Mononuclear cell (primary cell): ENCODE data around the gene REXO5. TPM values are rescaled to one million over a fixed set of nuclear protein-coding genes. Genes with fewer than 3 reads are reported as not detected.
"Not testable (repeated sequence)": the region's sequence is repeated elsewhere in the genome, so short reads cannot be mapped to it uniquely, and the experiment has no call there.

Source experiments
- H3K27me3 ChIP-seq: 2 replicates; pipeline ENCODE4 v1.6.0; 2011; ENCODE audit warnings: low read length, control low read depth; ENCODE audit not compliant: insufficient read depth
- H3K4me1 ChIP-seq: 2 replicates; pipeline ENCODE4 v1.5.1; 2011; ENCODE audit warnings: mild to moderate bottlenecking, low read length, control low read depth; ENCODE audit not compliant: insufficient read depth
- H3K4me3 ChIP-seq: 2 replicates; pipeline ENCODE4 v1.5.1; 2011; ENCODE audit warnings: mild to moderate bottlenecking, low read length, moderate library complexity
- H3K9me3 ChIP-seq: 2 replicates; pipeline ENCODE4 v1.5.1; 2011; ENCODE audit warnings: low read depth, mild to moderate bottlenecking, control low read depth, low read length
- total RNA-seq: library from RNA; depleted of rRNA; stranded (reverse); fragments of >200 nt; gene quantifications from one replicate; pipeline ENCODE4 v1.2.3, GENCODE V29; 2012

Gene REXO5, protein sequence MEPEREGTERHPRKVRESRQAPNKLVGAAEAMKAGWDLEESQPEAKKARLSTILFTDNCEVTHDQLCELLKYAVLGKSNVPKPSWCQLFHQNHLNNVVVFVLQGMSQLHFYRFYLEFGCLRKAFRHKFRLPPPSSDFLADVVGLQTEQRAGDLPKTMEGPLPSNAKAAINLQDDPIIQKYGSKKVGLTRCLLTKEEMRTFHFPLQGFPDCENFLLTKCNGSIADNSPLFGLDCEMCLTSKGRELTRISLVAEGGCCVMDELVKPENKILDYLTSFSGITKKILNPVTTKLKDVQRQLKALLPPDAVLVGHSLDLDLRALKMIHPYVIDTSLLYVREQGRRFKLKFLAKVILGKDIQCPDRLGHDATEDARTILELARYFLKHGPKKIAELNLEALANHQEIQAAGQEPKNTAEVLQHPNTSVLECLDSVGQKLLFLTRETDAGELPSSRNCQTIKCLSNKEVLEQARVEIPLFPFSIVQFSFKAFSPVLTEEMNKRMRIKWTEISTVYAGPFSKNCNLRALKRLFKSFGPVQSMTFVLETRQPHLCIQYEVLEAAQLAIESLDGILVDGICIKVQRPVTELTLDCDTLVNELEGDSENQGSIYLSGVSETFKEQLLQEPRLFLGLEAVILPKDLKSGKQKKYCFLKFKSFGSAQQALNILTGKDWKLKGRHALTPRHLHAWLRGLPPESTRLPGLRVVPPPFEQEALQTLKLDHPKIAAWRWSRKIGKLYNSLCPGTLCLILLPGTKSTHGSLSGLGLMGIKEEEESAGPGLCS
- 0.94 TPM for total RNA-seq

- no peaks in the 10 kb centered on the region for H3K9me3 ChIP-seq
- peak within 1 kb of the TSS; percentile 81 for H3K4me3 ChIP-seq
- no peaks in the 10 kb centered on the region for H3K27me3 ChIP-seq
- peaks cover 28% of the 10 kb centered on the region for H3K4me1 ChIP-seq
Observed at GRCh38 chr16:20806168-20807050, at the start of gene REXO5, which contains the start of gene ERI2. REXO5 (plus strand) TSS chr16:20806527; CDS start chr16:20806954, 427 bp downstream. ERI2 (minus strand) TSS chr16:20806472; CDS start chr16:20806430, 42 bp downstream.

DNA sequence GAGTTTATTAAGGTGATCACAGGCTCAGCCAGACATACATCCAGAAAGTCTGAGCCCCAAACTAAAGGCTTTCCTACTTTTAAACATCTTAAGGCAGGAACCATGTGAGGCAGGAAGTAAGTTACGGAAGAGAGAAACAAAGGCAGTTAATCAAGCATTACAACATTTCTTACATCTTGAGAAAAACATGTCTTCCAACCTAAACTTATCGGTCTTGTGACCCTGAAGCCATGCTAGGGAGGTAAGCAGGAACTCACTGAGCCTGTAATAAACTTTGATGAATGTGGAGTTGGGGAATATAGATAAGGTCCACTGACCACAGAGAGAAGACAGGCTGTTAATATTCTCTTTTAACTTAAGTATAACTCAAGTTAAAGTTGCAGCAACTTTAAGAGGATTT lies 46.0 kb upstream of the REXO5 start:
- Histone ChIP-seq H3K27me3 (no peaks in the 10 kb centered on the region), H3K9me3 (no peaks in the 10 kb centered on the region), H3K4me3 (no peak overlapping the region), H3K4me1 (peaks cover 13% of the 10 kb centered on the region)

- Histone ChIP-seq H3K4me3 (no peak overlapping the region), H3K4me1 (peaks cover 13% of the 10 kb centered on the region), H3K27me3 (no peaks in the 10 kb centered on the region), H3K9me3 (no peaks in the 10 kb centered on the region)
Observed at GRCh38 chr16:20761175-20761574, 45.2 kb upstream of the REXO5 start.

GRCh38 chr16:20762404-20763123 lies 43.8 kb upstream of the REXO5 start:
- Histone ChIP-seq H3K4me3 (no peak overlapping the region), H3K4me1 (peaks cover 13% of the 10 kb centered on the region), H3K9me3 (no peaks in the 10 kb centered on the region), H3K27me3 (no peaks in the 10 kb centered on the region)

DNA sequence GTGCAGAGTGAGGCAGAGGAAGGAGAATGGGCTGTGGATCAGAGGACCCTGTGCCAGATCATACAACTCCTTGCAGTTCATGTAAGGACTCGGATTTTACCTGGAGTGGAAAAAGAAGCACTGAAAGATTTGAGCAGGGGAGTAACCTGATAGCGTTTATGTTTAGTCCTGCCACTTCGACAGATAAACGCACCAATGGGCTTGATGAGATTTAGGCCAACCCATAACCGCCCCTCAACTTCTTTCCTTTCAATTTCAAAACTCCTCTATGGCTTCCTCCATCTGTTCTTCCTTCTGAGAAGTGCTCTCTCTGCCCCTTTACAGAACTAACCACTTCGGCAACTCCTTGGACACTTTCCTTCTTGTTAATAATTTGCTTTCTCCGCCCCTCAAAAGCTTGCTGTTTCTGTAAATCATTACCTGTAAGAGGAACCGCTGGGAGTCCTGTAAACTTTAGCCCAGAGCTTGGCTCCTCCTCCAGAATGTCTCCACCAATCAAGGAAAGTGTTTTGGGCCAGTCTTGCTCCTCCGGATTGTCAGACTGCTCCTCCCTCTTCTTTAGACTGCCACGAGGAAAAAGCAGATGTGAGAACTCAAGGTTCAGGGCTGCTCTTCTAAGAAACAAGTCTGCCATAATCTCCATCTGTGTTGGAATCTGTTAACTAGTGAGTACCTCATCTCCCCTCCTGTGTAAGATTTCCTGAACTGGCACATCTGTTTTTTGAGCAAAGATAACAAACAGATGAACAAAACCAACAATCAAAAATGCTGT lies 42.7 kb upstream of the REXO5 start, which contains the start of gene ACSM3:
Gene ACSM3, plus strand, starts transcription at position 554 of the 772 bp plus-strand sequence. CDS start 6,021 bp downstream, outside the sequence.
- H3K4me3 ChIP-seq = peak within 1 kb of the TSS; percentile 47
- H3K27me3 ChIP-seq = no peaks in the 10 kb centered on the region
- peaks cover 13% of the 10 kb centered on the region for H3K4me1 ChIP-seq
- no peaks in the 10 kb centered on the region for H3K9me3 ChIP-seq

DNA sequence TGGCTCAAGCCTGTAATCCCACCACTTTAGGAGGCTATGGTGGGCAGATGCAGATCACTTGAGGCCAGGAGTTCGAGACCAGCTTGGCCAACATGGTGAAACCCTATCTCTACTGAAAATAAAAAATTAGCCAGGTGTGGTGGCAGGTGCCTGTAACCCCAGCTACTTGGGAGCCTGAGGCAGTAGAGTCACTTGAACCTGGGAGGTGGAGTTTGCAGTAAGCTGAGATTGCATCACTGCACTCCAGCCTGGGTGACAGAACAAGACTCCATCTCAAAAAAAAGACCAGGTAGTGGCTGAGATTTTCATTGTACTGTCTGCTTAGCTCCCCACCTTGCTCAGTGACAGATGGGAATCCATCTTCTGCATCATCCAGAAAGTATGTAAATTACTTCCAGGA lies 41.9 kb upstream of the REXO5 start:
- not testable (repeated sequence) for H3K27me3 ChIP-seq, H3K9me3 ChIP-seq, H3K4me3 ChIP-seq
- peaks cover 13% of the 10 kb centered on the region for H3K4me1 ChIP-seq

DNA sequence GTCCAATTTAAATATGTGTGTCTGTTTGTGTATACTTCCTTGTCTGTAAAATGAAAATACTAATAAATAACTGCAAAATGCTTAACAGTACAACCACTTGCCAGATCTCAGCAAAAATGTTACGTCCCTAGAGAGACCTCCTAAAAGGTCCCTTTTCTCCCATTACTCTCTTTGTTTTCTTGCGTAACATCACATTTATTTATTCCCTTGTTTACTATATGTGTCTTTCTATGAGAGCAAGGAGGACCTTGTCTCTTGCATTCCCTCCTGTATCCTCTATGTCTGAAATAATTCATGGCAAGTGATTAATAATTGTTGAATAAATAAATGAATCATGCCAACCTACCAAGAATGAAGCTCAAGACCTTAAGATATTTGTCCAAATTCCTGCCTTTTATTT lies 40.6 kb upstream of the REXO5 start:
- Histone ChIP-seq H3K9me3 (no peaks in the 10 kb centered on the region), H3K27me3 (no peaks in the 10 kb centered on the region), H3K4me1 (peaks cover 13% of the 10 kb centered on the region), H3K4me3 (no peak overlapping the region)

DNA sequence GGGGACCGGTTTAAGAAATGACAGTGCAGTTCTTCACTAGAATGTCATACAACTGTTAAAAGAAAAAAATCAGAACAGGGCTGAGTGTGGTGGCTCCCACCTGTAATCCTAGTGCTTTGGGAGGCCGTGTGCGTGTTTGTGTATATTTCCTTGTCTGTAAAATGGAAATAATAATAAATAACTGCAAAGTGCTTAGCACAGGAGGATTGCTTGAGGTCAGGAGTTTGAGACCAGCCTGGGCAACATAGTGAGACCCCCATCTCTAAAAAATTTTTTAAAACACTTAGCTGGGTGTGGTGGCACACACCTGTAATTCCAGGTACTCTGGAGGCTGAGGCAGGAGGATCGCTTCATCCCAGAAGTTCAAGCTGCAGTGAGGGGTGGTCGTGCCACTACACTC lies 40.0 kb upstream of the REXO5 start:
- Histone ChIP-seq H3K27me3 (no peaks in the 10 kb centered on the region), H3K4me1 (peaks cover 13% of the 10 kb centered on the region), H3K9me3 (no peaks in the 10 kb centered on the region), H3K4me3 (no peak overlapping the region)

- Histone ChIP-seq H3K27me3 (no peaks in the 10 kb centered on the region), H3K4me1 (peaks cover 13% of the 10 kb centered on the region), H3K4me3 (no peak overlapping the region), H3K9me3 (no peaks in the 10 kb centered on the region)
Observed at GRCh38 chr16:20767577-20767976, 38.8 kb upstream of the REXO5 start.

DNA sequence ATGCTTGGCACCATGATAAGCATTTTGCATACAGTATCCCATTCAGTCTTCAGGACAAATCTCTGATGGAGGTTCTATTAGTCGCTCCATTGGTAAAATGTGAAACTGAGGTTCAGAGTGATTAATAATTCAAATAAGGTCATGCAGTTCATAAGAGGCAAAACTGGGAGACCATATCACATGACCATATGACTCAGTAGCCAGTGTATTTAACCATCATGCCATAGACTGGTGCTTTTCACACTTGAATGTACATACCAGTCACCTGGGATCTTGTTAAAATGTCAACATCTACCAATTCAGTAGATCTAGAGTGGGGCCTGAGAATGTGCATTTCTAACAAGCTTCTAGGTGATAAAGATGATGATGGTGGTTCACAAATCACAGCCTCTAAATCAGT lies 38.2 kb upstream of the REXO5 start:
- H3K4me1 ChIP-seq = peaks cover 12% of the 10 kb centered on the region
- H3K9me3 ChIP-seq = no peaks in the 10 kb centered on the region
- H3K27me3 ChIP-seq = no peaks in the 10 kb centered on the region
- H3K4me3 ChIP-seq = no peak overlapping the region

- Histone ChIP-seq H3K4me1 (peaks cover 8% of the 10 kb centered on the region), H3K4me3 (no peak overlapping the region), H3K9me3 (no peaks in the 10 kb centered on the region), H3K27me3 (no peaks in the 10 kb centered on the region)
Observed at GRCh38 chr16:20768818-20769217, 37.5 kb upstream of the REXO5 start.

DNA sequence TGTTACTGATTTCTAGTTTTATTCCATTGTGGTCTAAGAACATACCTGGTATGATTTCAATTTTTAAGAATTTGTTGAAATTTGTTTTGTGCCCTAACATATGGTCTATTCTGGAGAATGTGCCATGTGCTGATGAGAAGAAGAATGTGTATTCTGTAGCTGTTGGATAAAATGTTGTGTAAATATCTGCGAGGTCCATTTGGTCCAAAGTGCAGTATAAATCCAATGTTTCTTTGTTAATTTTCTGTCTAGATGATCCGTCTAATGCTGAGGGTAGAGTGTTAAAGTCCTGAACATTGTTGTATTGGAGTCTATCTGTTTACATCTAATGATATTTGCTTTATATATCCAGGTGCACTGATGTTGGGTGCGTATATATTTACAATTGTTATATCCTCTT lies 32.6 kb upstream of the REXO5 start:
- Histone ChIP-seq H3K4me1 (no peaks in the 10 kb centered on the region), H3K9me3 (no peaks in the 10 kb centered on the region), H3K27me3 (no peaks in the 10 kb centered on the region), H3K4me3 (no peak overlapping the region)

GRCh38 chr16:20774703-20775362 lies 31.5 kb upstream of the REXO5 start:
- Histone ChIP-seq H3K4me3 (no peak overlapping the region), H3K9me3 (no peaks in the 10 kb centered on the region), H3K27me3 (no peaks in the 10 kb centered on the region), H3K4me1 (no peaks in the 10 kb centered on the region)
